ENCODE results near the gene MLLT6. TPM values are rescaled to one million over a fixed set of nuclear protein-coding genes. Genes with fewer than 3 reads are reported as not detected.

The MLLT6 gene
- total RNA-seq, 1 experiment from 2014 or later = 48.0 TPM

- TF ChIP-seq CTCF (IDR thresholded peaks at IDR 0.05) (peak; percentile 44; the same call in 1 of the 2 replicates), FOXK1 (CRISPR knock-in tag; IDR thresholded peaks at IDR 0.05) (peak; percentile 72), GABPB1 (CRISPR knock-in tag; IDR thresholded peaks at IDR 0.05) (peak; percentile 69; the same call in 1 of the 2 replicates), ZNF219 (CRISPR knock-in tag; IDR thresholded peaks at IDR 0.05; ENCODE audit: borderline replicate concordance) (no peak), ZNF423 (CRISPR knock-in tag; IDR thresholded peaks at IDR 0.05) (no peak), ATF6 (CRISPR knock-in tag; IDR thresholded peaks at IDR 0.05) (no peak), ETV6 (CRISPR knock-in tag; IDR thresholded peaks at IDR 0.05) (peak; percentile 77; the same call in 1 of the 2 replicates)
- TF ChIP-seq, protein P1, sequence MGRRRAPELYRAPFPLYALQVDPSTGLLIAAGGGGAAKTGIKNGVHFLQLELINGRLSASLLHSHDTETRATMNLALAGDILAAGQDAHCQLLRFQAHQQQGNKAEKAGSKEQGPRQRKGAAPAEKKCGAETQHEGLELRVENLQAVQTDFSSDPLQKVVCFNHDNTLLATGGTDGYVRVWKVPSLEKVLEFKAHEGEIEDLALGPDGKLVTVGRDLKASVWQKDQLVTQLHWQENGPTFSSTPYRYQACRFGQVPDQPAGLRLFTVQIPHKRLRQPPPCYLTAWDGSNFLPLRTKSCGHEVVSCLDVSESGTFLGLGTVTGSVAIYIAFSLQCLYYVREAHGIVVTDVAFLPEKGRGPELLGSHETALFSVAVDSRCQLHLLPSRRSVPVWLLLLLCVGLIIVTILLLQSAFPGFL (CRISPR knock-in tag; IDR thresholded peaks at IDR 0.05; ENCODE audit: borderline replicate concordance) = no peak
- TF ChIP-seq, protein P2, sequence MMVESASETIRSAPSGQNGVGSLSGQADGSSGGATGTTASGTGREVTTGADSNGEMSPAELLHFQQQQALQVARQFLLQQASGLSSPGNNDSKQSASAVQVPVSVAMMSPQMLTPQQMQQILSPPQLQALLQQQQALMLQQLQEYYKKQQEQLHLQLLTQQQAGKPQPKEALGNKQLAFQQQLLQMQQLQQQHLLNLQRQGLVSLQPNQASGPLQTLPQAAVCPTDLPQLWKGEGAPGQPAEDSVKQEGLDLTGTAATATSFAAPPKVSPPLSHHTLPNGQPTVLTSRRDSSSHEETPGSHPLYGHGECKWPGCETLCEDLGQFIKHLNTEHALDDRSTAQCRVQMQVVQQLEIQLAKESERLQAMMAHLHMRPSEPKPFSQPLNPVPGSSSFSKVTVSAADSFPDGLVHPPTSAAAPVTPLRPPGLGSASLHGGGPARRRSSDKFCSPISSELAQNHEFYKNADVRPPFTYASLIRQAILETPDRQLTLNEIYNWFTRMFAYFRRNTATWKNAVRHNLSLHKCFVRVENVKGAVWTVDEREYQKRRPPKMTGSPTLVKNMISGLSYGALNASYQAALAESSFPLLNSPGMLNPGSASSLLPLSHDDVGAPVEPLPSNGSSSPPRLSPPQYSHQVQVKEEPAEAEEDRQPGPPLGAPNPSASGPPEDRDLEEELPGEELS (CRISPR knock-in tag; IDR thresholded peaks at IDR 0.05) = 0 out of 2 replicates have a peak, but pooled peaks have one; percentile 53
- TF ChIP-seq, protein P3, sequence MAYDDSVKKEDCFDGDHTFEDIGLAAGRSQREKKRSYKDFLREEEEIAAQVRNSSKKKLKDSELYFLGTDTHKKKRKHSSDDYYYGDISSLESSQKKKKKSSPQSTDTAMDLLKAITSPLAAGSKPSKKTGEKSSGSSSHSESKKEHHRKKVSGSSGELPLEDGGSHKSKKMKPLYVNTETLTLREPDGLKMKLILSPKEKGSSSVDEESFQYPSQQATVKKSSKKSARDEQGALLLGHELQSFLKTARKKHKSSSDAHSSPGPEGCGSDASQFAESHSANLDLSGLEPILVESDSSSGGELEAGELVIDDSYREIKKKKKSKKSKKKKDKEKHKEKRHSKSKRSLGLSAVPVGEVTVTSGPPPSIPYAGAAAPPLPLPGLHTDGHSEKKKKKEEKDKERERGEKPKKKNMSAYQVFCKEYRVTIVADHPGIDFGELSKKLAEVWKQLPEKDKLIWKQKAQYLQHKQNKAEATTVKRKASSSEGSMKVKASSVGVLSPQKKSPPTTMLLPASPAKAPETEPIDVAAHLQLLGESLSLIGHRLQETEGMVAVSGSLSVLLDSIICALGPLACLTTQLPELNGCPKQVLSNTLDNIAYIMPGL (CRISPR knock-in tag; IDR thresholded peaks at IDR 0.05) = peak; percentile 81
Observed at GRCh38 chr17:38663125-38663751, 41.8 kb upstream of the MLLT6 start (continued).

DNA sequence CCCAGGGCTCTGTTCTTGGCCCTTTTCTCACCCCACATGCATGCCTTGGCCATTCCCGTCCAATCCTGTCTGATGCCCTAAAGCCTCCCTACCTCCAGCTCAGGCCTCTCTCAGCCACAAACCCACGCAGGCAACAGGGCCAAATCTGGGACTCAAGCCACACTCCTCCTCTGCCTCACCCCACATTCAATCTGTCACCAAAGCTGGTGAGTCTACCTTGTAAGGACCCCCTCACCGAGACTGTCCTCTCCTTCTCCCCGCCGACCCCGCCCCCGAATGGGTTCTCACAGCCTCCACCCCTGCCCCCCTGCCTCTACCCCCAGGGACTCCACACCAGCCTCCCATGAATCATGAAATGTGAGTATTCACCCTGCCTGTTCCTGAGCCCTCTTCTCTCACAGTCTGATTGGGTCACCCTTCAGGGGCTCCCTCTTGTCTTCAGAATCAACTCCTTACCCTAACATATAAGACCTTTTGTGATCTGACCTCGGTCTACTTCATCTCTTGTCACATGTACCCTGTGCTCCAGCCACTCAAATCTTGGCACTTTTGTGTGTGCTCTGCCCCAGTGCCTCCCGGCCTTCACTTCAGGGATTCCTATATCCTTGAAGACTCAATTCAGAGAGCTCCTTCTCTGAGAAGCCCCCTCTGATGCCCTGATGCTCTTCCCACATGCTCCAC is 41.0 kb upstream of the MLLT6 start:
- Mint-ChIP-seq H3K9me3 (no peaks in the 10 kb centered on the region), H3K36me3 (no peaks in the 10 kb centered on the region), H3K27ac (no peak overlapping the region), H3K27me3 (ENCODE audit: low read depth) (peaks cover 35% of the 10 kb centered on the region), H3K4me1 (peaks cover 32% of the 10 kb centered on the region), H3K4me3 (no peak overlapping the region)
- ATAC-seq (no peak), DNase-seq (ENCODE audit: low spot score) (no peak)
- ChIA-PET CTCF (interaction anchor here (0.8 to 28.2 kb wide), 29 partner anchors 8 to 331 kb away, joined by 3 to 727 read pairs (median 9); partner anchors contain the start of gene SRCIN1), POLR2A (no interaction called here)
- TF ChIP-seq STAT6 (CRISPR knock-in tag; conservative IDR thresholded peaks at IDR 0.05; ENCODE audit: low read depth) (no peak), TCF7 (CRISPR knock-in tag; IDR thresholded peaks at IDR 0.05; ENCODE audit: low read depth) (no peak), KAT7 (CRISPR knock-in tag; IDR thresholded peaks at IDR 0.05; ENCODE audit: borderline replicate concordance) (no peak), ELF4 (CRISPR knock-in tag; IDR thresholded peaks at IDR 0.05; ENCODE audit: low read depth) (no peak), ZNF532 (CRISPR knock-in tag; IDR thresholded peaks at IDR 0.05; ENCODE audit: borderline replicate concordance) (no peak)
- TF ChIP-seq, protein P3 (CRISPR knock-in tag; IDR thresholded peaks at IDR 0.05) = no peak
